Suprapubic skin (tissue), 4 donors: ENCODE data around the gene PRKCSH.

Source experiments
- POLR2A ChIP-seq, 2 donors: fragments of 450-650 bp; IDR thresholded peaks; one replicate each; pipeline ENCODE4 v1.6.1; 2017; ENCODE audit warnings: antibody characterized with exemption in 2 of 2, mild to moderate bottlenecking in 2 of 2, moderate library complexity in 2 of 2
- POLR2AphosphoS5 ChIP-seq, 3 donors: sonication (generic); formaldehyde crosslinking; IDR thresholded peaks; one replicate each; pipeline ENCODE4 v1.6.1; 2017; ENCODE audit warnings: antibody characterized with exemption in 3 of 3

DNA sequence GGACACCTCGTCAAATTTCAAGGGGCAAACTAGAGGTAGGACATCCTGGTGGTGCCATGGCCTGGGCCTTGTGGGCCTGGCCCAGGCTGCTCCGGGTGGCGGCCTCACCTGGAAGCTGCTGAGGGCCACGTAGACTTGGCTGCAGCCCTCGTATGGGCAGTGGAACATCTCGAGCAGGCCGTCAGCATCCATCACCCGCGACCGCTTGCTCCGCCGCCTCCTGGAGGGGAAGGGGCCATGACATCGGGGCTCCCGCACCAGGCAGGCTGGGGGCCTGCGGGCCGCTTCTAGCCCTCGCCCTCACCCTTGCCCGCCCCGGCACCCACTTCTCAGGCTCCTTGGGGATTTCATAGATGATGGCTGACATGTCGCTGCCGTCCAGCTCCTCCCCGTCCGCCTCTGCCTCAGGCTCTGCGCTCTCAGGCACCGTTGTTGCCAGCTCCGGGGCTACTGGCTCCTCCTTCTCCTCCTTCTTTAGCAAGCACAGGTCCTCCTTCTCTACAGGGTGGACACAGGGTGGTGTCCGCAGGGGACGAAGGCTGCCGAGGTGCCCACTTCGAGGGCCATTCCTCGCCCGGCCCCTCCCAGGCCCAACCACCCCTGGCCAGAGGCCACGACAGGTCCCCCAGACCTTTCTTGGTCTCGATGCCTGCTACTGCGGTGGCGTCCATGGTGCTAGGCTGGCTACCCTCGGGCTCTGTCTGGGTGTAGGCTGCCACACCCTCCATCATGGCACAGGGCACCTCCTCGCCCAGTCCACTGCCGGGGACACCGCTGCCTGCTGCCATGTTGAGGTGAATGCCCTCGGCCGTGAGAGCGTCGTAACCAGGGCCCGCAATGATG, 51.4 kb downstream of the PRKCSH start:
- TF ChIP-seq POLR2A (IDR thresholded peaks at IDR 0.05) (no peak), POLR2AphosphoS5 (IDR thresholded peaks at IDR 0.05) (no peak)
